ENCODE results near the gene ZRANB3.
"Not testable (repeated sequence)": the region's sequence is repeated elsewhere in the genome, so short reads cannot be mapped to it uniquely, and the experiment has no call there.

DNA sequence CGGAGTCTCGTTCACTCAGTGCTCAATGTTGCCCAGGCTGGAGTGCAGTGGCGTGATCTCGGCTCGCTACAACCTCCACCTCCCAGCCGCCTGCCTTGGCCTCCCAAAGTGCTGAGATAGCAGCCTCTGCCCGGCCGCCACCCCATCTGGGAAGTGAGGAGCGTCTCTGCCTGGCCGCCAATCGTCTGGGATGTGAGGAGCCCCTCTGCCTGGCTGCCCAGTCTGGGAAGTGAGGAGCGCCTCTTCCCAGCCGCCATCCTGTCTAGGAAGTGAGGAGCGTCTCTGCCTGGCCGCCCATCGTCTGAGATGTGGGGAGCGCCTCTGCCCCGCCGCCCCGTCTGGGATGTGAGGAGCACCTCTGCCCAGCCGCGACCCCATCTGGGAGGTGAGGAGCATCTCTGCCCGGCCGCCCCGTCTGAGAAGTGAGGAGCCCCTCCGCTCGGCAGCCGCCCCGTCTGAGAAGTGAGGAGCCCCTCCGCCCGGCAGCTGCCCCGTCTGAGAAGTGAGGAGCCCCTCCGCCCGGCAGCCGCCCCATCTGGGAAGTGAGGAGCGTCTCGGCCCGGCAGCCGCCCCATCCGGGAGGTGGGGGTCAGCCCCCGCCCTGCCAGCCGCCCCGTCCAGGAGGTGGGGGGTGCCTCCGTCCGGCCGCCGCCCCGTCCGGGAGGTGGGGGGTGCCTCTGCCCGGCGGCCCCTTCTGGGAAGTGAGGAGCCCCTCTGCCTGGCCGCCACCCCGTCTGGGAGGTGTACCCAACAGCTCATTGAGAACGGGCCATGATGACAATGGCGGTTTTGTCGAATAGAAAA is 425.3 kb downstream of the ZRANB3 start:
- not testable (repeated sequence) for TF ChIP-seq EZH2 (IDR thresholded peaks at IDR 0.05; ENCODE audit: low read depth, unreplicated experiment); JUNB (IDR thresholded peaks at IDR 0.05; ENCODE audit: unreplicated experiment)

All from GM23338 (cell line).